Measurements from ENCODE around the gene AIF1. TPM values are rescaled to one million over a fixed set of nuclear protein-coding genes. Genes with fewer than 3 reads are reported as not detected.

Gene AIF1
- total RNA-seq, 1 experiment from 2014 or later = not detected

GRCh38 chr6:31642798-31643570 lies 27.9 kb downstream of the AIF1 start:
- no peak for DNase-seq (ENCODE audit: low spot score)

GRCh38 chr6:31643818-31644454 lies 28.9 kb downstream of the AIF1 start:
- DNase-seq (ENCODE audit: low spot score) = no peak

- DNase-seq (ENCODE audit: low spot score) = no peak
Measured at GRCh38 chr6:31645325-31645724, 30.3 kb downstream of the AIF1 start.

- peak; percentile 78 for DNase-seq (ENCODE audit: low spot score)
Measured at GRCh38 chr6:31651602-31652191, 36.7 kb downstream of the AIF1 start.

- peak; percentile 88 for DNase-seq (ENCODE audit: low spot score)
Measured at GRCh38 chr6:31652925-31653724, 38.1 kb downstream of the AIF1 start.

GRCh38 chr6:31654574-31655348 lies 39.7 kb downstream of the AIF1 start:
- no peak for DNase-seq (ENCODE audit: low spot score)

- DNase-seq (ENCODE audit: low spot score) = no peak
Measured at GRCh38 chr6:31655349-31656237, 40.6 kb downstream of the AIF1 start, which contains the start of gene APOM. APOM (plus strand) TSS chr6:31655894; CDS start chr6:31655967, 73 bp downstream.

GRCh38 chr6:31657406-31658157 lies 42.5 kb downstream of the AIF1 start:
- no peak for DNase-seq (ENCODE audit: low spot score)

- no peak for DNase-seq (ENCODE audit: low spot score)
Measured at GRCh38 chr6:31658158-31658688, 43.2 kb downstream of the AIF1 start.

- DNase-seq (ENCODE audit: low spot score) = no peak
Measured at GRCh38 chr6:31658983-31659648, 44.1 kb downstream of the AIF1 start.

GRCh38 chr6:31659649-31660380 lies 44.8 kb downstream of the AIF1 start:
- no peak for DNase-seq (ENCODE audit: low spot score)

GRCh38 chr6:31660381-31661261 lies 45.6 kb downstream of the AIF1 start, which contains the start of gene C6orf47:
C6orf47 (minus strand) TSS chr6:31660778; CDS start chr6:31659947, 831 bp downstream.
- DNase-seq (ENCODE audit: low spot score) = peak; percentile 68

GRCh38 chr6:31661262-31662123 lies 46.5 kb downstream of the AIF1 start:
- DNase-seq (ENCODE audit: low spot score) = no peak

- no peak for DNase-seq (ENCODE audit: low spot score)
Measured at GRCh38 chr6:31662124-31662723, 47.2 kb downstream of the AIF1 start.

Data from H4 (cell line).